Measurements from ENCODE around the gene ZFPM1. TPM values are rescaled to one million over a fixed set of nuclear protein-coding genes. Genes with fewer than 3 reads are reported as not detected.

ZFPM1 gene
- total and polyA plus RNA-seq, 10 donors: 2.3 to 25.3 (median 8.9) TPM

DNA sequence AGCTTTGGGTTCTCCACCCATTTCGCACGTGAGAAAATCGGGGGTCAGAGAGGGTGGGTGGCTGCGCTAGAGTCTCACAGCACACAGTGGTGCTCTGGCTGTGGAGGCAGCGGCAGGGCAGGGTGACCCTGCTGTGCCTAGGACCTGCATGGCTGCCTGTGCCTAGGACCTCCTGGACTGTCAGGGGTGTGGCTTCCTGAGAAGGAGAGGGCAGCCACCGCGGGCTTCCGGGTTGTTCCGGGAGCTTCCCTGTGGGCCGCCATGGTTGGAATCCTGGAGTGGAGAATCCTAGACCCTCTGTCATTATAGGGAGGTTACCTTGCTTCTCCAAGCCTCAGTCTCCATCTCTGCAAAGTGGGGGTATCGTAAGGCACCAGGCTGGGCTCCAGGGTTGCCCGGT lies 9.3 kb downstream of the ZFPM1 start:
- 50 to 66% (median 56%) methylated on average over 10 to 12 of the region's 12 CpGs for WGBS, 5 donors
- H3K4me1 ChIP-seq: peaks cover 61 to 100% (median 91%) of the 10 kb centered on the region in 6 donors
- no peak for DNase-seq
- TF ChIP-seq POLR2AphosphoS5 (IDR thresholded peaks at IDR 0.05): peak in 2 of 3 donors; percentile 22 to 31
- TF ChIP-seq, protein P1, sequence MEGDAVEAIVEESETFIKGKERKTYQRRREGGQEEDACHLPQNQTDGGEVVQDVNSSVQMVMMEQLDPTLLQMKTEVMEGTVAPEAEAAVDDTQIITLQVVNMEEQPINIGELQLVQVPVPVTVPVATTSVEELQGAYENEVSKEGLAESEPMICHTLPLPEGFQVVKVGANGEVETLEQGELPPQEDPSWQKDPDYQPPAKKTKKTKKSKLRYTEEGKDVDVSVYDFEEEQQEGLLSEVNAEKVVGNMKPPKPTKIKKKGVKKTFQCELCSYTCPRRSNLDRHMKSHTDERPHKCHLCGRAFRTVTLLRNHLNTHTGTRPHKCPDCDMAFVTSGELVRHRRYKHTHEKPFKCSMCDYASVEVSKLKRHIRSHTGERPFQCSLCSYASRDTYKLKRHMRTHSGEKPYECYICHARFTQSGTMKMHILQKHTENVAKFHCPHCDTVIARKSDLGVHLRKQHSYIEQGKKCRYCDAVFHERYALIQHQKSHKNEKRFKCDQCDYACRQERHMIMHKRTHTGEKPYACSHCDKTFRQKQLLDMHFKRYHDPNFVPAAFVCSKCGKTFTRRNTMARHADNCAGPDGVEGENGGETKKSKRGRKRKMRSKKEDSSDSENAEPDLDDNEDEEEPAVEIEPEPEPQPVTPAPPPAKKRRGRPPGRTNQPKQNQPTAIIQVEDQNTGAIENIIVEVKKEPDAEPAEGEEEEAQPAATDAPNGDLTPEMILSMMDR (IDR thresholded peaks at IDR 0.05 in 8 of 11, conservative IDR thresholded peaks at IDR 0.05 in 3 of 11): no peak
- peak overlapping the region in 1 of 8 donors; percentile 30 for H3K4me3 ChIP-seq
- H3K27ac ChIP-seq: peak overlapping the region in 6 of 8 donors; percentile 13 to 80 (median 58)
- intact Hi-C loops (cut with DNase I; ENCODE audit: low total_unique reads): no loop called here
- H3K27me3 ChIP-seq (replicated peaks in 1 of 7): no peaks in the 10 kb centered on the region
- H3K9me3 ChIP-seq: no peaks in the 10 kb centered on the region
- H3K36me3 ChIP-seq: no peaks in the 10 kb centered on the region

DNA sequence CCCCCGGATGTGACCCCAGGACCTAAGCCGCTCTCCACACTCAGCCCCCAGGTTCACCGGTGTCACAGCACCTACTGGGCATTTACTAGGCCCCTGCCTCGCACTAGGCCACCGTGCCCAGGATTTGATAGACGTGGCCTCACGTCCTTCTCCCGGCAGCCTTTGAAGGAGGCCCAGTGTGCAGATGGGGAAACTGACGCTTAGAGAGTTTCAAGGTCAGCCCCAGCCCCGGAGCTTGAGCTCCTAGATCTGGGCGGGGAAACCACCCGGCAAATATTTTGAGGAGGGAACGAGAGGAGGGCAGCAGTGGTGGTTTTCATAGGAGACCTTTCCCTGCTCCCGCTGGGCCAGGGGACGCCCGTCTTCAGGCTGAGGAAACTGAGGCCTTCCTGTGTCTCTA lies 10.3 kb downstream of the ZFPM1 start:
- TF ChIP-seq, protein P1 (IDR thresholded peaks at IDR 0.05 in 8 of 11, conservative IDR thresholded peaks at IDR 0.05 in 3 of 11): no peak
- TF ChIP-seq POLR2A (IDR thresholded peaks at IDR 0.05) (no peak), POLR2AphosphoS5 (IDR thresholded peaks at IDR 0.05) (no peak)
- Histone ChIP-seq H3K27ac (peak overlapping the region in 6 of 8 donors; percentile 8 to 80 (median 74)), H3K27me3 (replicated peaks in 1 of 7) (no peaks in the 10 kb centered on the region), H3K4me1 (peaks cover 62 to 100% (median 89%) of the 10 kb centered on the region in 6 donors), H3K9me3 (no peaks in the 10 kb centered on the region), H3K4me3 (no peak overlapping the region), H3K36me3 (no peaks in the 10 kb centered on the region)
- intact Hi-C loops (cut with DNase I; ENCODE audit: low total_unique reads): no loop called here
- 81 to 93% (median 85%) methylated on average over 15 to 16 of the region's 16 CpGs for WGBS, 5 donors
- DNase-seq: no peak

DNA sequence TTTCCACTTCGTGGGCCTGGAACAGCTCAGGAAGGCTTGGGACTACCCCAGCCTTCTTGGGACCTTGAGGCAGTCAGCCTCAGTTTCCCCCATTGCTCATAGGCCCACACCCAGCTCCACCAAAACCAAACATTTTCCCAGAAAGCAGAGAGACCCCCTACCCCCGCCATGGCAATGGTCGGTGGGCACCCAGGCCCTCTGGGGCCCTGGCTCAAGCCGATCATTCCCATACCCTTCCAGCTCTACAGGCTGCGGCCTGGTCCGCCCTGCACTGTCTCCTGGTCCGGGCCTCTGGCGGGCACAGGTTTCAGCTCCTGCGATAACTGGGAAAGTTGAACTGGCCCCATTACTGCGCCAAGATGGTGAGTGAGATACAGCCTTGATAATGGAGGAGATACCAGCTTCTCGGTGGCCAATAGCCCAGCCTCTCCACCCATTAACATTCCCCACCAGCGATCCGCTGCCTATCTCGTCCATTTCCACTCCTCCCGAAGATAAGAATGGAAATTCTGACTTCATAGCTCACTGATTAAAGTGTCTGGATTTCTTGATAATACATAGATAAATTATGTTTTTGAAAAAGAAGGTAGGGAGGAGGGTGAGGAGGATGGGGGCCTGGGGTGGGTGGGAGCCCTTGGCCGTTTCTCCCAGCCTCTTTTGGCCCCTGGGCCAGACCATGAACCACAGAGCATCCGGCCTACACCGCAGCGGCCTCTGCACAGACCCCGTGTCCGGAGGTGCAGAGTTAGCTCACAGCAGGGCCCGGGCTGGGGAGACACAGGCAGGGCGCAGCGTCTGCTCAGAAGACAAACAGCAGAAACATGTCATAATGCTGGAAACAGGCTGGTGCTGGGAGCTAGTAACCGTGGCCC lies 11.6 kb downstream of the ZFPM1 start:
- intact Hi-C loops (cut with DNase I; ENCODE audit: low total_unique reads): no loop called here
- no peaks in the 10 kb centered on the region for H3K27me3 ChIP-seq (replicated peaks in 1 of 7)
- H3K4me1 ChIP-seq: peaks cover 64 to 100% (median 92%) of the 10 kb centered on the region in 6 donors
- H3K27ac ChIP-seq: peak overlapping the region in 5 of 8 donors; percentile 60 to 80 (median 78)
- no peaks in the 10 kb centered on the region for H3K9me3 ChIP-seq
- H3K36me3 ChIP-seq: peaks cover 0 to 4% (median 0%) of the 10 kb centered on the region in 6 donors
- H3K4me3 ChIP-seq: peak overlapping the region in 1 of 8 donors; percentile 8
- TF ChIP-seq POLR2AphosphoS5 (IDR thresholded peaks at IDR 0.05) (peak in 2 of 3 donors; percentile 17 to 56), POLR2A (IDR thresholded peaks at IDR 0.05) (no peak)
- WGBS, 5 donors: 51 to 70% (median 58%) methylated on average over 25 of the region's 25 CpGs
- no peak for DNase-seq

DNA sequence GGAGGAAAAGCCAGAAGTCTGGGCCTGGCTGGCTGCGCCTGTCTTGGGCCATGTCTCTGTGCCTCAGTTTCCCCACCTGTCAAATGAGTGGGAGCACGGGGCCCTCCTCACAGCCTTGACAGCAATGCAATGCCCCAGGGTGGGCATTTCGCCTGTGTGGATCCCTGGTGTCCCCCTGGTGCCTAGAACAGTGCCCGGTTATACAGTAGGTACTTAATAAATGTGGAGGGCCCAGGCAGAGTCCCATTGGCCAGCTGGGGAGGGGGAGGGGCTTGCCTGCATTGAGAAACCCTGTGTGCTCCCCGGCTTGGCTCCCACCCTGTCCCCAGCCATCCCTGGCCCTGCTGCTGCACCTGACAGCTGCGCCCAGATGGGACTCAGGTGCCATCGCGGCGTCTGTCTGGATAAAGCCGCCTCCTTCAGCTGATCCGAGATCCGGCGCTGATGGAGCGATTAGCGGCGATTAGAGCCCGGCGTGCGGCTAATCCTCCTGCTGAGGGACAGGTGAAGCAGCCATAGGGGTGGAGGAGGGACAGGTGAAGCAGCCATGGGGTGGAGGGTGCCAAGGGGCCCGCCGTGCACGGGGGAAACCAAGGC lies 12.4 kb downstream of the ZFPM1 start:
- peak overlapping the region in 6 of 8 donors; percentile 60 to 80 (median 74) for H3K27ac ChIP-seq
- no peak for TF ChIP-seq POLR2A (IDR thresholded peaks at IDR 0.05)
- no peak for TF ChIP-seq POLR2AphosphoS5 (IDR thresholded peaks at IDR 0.05)
- TF ChIP-seq, protein P1 (IDR thresholded peaks at IDR 0.05 in 8 of 11, conservative IDR thresholded peaks at IDR 0.05 in 3 of 11): no peak
- DNase-seq: no peak
- H3K36me3 ChIP-seq: peaks cover 0 to 4% (median 0%) of the 10 kb centered on the region in 6 donors
- peaks cover 64 to 98% (median 89%) of the 10 kb centered on the region in 6 donors for H3K4me1 ChIP-seq
- intact Hi-C loops (cut with DNase I; ENCODE audit: low total_unique reads): no loop called here
- no peaks in the 10 kb centered on the region for H3K27me3 ChIP-seq (replicated peaks in 1 of 7)
- H3K4me3 ChIP-seq: peak overlapping the region in 2 of 8 donors; percentile 5 to 8
- WGBS, 5 donors: 79 to 90% (median 82%) methylated on average over 19 to 22 of the region's 22 CpGs
- no peaks in the 10 kb centered on the region for H3K9me3 ChIP-seq
